Memory B cell (primary cell): ENCODE measurements around the gene SLC22A23.

Experiments used
- ATAC-seq: fragments of 150-1000 bp; cut with Tn5 transposase; 2 replicates; pipeline ENCODE4 v1.10.0; 2021; ENCODE audit warnings: low read depth, mild to moderate bottlenecking, moderate library complexity
- DNase-seq, 2 donors: peaks; one replicate each; pipeline ENCODE4 v3.0.0; 2022; ENCODE audit warnings: low spot score in 2 of 2
- H3K27ac Mint-ChIP-seq: one replicate; pipeline ENCODE4 v1.8.0; 2022; ENCODE audit warnings: mild to moderate bottlenecking, moderate library complexity, mixed read lengths
- H3K27me3 Mint-ChIP-seq: one replicate; pipeline ENCODE4 v1.8.0; 2022; ENCODE audit warnings: mixed read lengths
- H3K36me3 Mint-ChIP-seq: one replicate; pipeline ENCODE4 v1.8.0; 2022; ENCODE audit warnings: mild to moderate bottlenecking, mixed read lengths
- H3K4me1 Mint-ChIP-seq: one replicate; pipeline ENCODE4 v1.8.0; 2022; ENCODE audit warnings: mixed read lengths
- H3K4me3 Mint-ChIP-seq: one replicate; pipeline ENCODE4 v1.8.0; 2022; ENCODE audit warnings: mild to moderate bottlenecking, moderate library complexity, mixed read lengths
- H3K9me3 Mint-ChIP-seq: one replicate; pipeline ENCODE4 v1.8.0; 2022; ENCODE audit warnings: mixed read lengths

Gene SLC22A23

DNA sequence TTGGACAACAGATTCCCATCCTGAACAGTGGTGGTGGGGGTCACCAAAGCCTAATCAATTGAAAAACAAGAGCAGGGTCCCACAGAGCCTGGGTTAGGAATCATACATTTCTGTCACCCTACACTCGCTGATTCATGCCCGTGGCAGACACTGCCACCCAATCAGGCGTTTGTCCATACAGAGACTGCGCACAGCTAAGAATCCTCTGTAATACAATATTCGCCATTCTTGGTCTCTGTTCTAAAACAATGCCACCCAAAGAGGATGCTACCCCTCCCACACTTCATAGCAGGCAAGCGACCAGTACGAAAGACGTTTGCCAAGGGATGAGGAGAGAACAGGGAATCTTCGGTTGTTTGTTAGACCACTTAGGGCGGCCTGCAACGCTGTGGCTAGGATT is 28.1 kb upstream of the SLC22A23 start:
- DNase-seq (no peak), ATAC-seq (no peak)
- no peak overlapping the region for H3K27ac Mint-ChIP-seq
- H3K4me1 Mint-ChIP-seq, result no peaks in the 10 kb centered on the region
- peaks cover 23% of the 10 kb centered on the region for H3K27me3 Mint-ChIP-seq
- peaks cover 5% of the 10 kb centered on the region for H3K36me3 Mint-ChIP-seq
- H3K4me3 Mint-ChIP-seq, result no peak overlapping the region
- peaks cover 11% of the 10 kb centered on the region for H3K9me3 Mint-ChIP-seq

GRCh38 chr6:3484192-3484591 is 27.3 kb upstream of the SLC22A23 start:
- DNase-seq, result no peak
- Mint-ChIP-seq H3K36me3 (peaks cover 7% of the 10 kb centered on the region), H3K27ac (no peak overlapping the region), H3K27me3 (peaks cover 25% of the 10 kb centered on the region), H3K4me3 (no peak overlapping the region), H3K4me1 (no peaks in the 10 kb centered on the region), H3K9me3 (peaks cover 14% of the 10 kb centered on the region)
- no peak for ATAC-seq

- H3K36me3 Mint-ChIP-seq, result peaks cover 7% of the 10 kb centered on the region
- no peaks in the 10 kb centered on the region for H3K4me1 Mint-ChIP-seq
- ATAC-seq (no peak), DNase-seq (no peak)
- peaks cover 12% of the 10 kb centered on the region for H3K9me3 Mint-ChIP-seq
- no peak overlapping the region for H3K27ac Mint-ChIP-seq
- no peak overlapping the region for H3K4me3 Mint-ChIP-seq
- peaks cover 23% of the 10 kb centered on the region for H3K27me3 Mint-ChIP-seq
Observed at GRCh38 chr6:3483675-3484074, 26.8 kb upstream of the SLC22A23 start.

DNA sequence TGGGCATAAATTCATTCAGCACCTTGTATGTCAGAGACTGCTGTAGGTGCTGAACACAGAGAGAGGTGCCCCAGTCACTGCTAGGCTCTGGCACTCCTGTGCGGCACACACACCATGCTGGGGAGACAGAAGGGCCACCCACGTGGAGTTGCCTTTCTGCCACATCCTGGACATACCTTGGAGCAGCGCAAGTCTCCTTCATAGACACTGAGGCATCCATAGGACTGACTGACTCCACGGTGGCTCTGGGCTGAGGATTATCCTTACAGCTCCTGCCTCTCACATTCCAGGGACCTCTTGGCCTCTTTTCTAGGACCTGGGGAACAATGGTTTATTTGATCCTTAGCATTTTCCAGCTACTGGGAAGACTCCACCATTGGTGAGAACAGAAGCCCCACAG is 26.0 kb upstream of the SLC22A23 start:
- ATAC-seq, result no peak
- H3K36me3 Mint-ChIP-seq, result peaks cover 7% of the 10 kb centered on the region

GRCh38 chr6:3481640-3482039 is 24.8 kb upstream of the SLC22A23 start:
- no peak for ATAC-seq
- H3K4me3 Mint-ChIP-seq, result no peak overlapping the region

More for the DNA sequence above, 26.0 kb upstream of the SLC22A23 start:
- no peak for DNase-seq
- H3K27me3 Mint-ChIP-seq, result peaks cover 24% of the 10 kb centered on the region
- no peak overlapping the region for H3K4me3 Mint-ChIP-seq
- H3K9me3 Mint-ChIP-seq, result peaks cover 12% of the 10 kb centered on the region
- H3K27ac Mint-ChIP-seq, result no peak overlapping the region
- H3K4me1 Mint-ChIP-seq, result no peaks in the 10 kb centered on the region

GRCh38 chr6:3480009-3480408 is 23.2 kb upstream of the SLC22A23 start:
- Mint-ChIP-seq H3K4me3 (no peak overlapping the region), H3K9me3 (peaks cover 12% of the 10 kb centered on the region), H3K4me1 (no peaks in the 10 kb centered on the region), H3K27ac (no peak overlapping the region), H3K36me3 (peaks cover 7% of the 10 kb centered on the region), H3K27me3 (peaks cover 17% of the 10 kb centered on the region)
- DNase-seq (no peak), ATAC-seq (no peak)

More at GRCh38 chr6:3481640-3482039, 24.8 kb upstream of the SLC22A23 start:
- DNase-seq, result no peak
- Mint-ChIP-seq H3K27me3 (peaks cover 20% of the 10 kb centered on the region), H3K27ac (no peak overlapping the region), H3K36me3 (peaks cover 7% of the 10 kb centered on the region), H3K4me1 (no peaks in the 10 kb centered on the region), H3K9me3 (peaks cover 12% of the 10 kb centered on the region)

- Mint-ChIP-seq H3K9me3 (no peaks in the 10 kb centered on the region), H3K4me3 (no peak overlapping the region), H3K4me1 (no peaks in the 10 kb centered on the region), H3K27ac (no peak overlapping the region), H3K36me3 (no peaks in the 10 kb centered on the region), H3K27me3 (peaks cover 6% of the 10 kb centered on the region)
- ATAC-seq (no peak), DNase-seq (no peak)
Observed at GRCh38 chr6:3473773-3474172, 16.9 kb upstream of the SLC22A23 start.

DNA sequence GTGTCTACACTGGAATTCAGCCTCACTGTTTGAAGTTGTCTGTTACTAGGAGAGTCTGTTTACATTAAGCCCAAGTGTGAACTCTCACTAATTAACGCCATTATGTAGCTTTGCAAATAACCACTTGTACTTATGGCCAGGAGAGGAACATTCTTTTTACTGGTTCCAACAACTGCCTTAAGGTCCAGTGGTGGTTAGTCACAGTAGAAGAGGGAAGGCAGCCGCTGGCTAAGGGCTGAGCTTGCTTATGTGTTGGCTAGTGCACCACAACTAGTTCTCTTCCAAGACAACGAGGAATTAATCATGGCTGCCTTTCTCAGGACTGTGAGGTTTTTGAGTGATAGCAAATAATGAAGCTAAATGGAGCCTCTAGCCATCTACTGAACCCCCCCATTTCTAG is 14.9 kb upstream of the SLC22A23 start:
- Mint-ChIP-seq H3K27me3 (peaks cover 5% of the 10 kb centered on the region), H3K9me3 (no peaks in the 10 kb centered on the region), H3K36me3 (no peaks in the 10 kb centered on the region), H3K4me1 (no peaks in the 10 kb centered on the region), H3K4me3 (no peak overlapping the region), H3K27ac (no peak overlapping the region)
- no peak for DNase-seq
- ATAC-seq, result no peak

DNA sequence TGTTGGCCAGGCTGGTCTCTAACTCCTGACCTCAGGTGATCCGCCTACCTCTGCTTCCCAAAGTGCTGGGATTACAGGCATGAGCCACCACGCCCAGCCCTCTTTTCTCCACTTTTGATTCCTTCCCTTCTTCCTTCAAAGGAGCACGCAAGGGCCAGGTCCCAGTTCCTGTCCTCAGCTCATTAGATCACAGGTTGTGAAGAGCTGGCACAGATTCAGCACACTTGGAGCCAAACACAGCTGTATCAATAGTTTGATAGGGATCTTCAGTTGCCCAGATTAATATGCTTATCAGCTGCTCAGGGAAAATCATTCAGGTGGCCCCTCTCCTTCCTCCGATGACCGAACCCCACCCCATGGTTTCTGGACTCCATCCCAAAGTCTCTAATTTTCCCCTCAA is 14.4 kb upstream of the SLC22A23 start:
- no peaks in the 10 kb centered on the region for H3K36me3 Mint-ChIP-seq
- no peak overlapping the region for H3K27ac Mint-ChIP-seq
- no peaks in the 10 kb centered on the region for H3K9me3 Mint-ChIP-seq
- ATAC-seq (no peak), DNase-seq (no peak)
- no peak overlapping the region for H3K4me3 Mint-ChIP-seq
- peaks cover 5% of the 10 kb centered on the region for H3K27me3 Mint-ChIP-seq
- H3K4me1 Mint-ChIP-seq, result no peaks in the 10 kb centered on the region

GRCh38 chr6:3468585-3468984 is 11.7 kb upstream of the SLC22A23 start:
- no peak for DNase-seq
- ATAC-seq, result no peak

GRCh38 chr6:3467996-3468395 is 11.1 kb upstream of the SLC22A23 start:
- Mint-ChIP-seq H3K27me3 (peaks cover 9% of the 10 kb centered on the region), H3K27ac (no peak overlapping the region), H3K4me1 (no peaks in the 10 kb centered on the region), H3K36me3 (no peaks in the 10 kb centered on the region), H3K9me3 (no peaks in the 10 kb centered on the region), H3K4me3 (no peak overlapping the region)
- no peak for DNase-seq
- ATAC-seq, result no peak

More at GRCh38 chr6:3468585-3468984, 11.7 kb upstream of the SLC22A23 start:
- Mint-ChIP-seq H3K36me3 (no peaks in the 10 kb centered on the region), H3K27me3 (peaks cover 6% of the 10 kb centered on the region), H3K4me1 (no peaks in the 10 kb centered on the region), H3K9me3 (no peaks in the 10 kb centered on the region), H3K27ac (no peak overlapping the region), H3K4me3 (no peak overlapping the region)

- no peaks in the 10 kb centered on the region for H3K9me3 Mint-ChIP-seq
Observed at GRCh38 chr6:3466488-3467219, 9.8 kb upstream of the SLC22A23 start.

DNA sequence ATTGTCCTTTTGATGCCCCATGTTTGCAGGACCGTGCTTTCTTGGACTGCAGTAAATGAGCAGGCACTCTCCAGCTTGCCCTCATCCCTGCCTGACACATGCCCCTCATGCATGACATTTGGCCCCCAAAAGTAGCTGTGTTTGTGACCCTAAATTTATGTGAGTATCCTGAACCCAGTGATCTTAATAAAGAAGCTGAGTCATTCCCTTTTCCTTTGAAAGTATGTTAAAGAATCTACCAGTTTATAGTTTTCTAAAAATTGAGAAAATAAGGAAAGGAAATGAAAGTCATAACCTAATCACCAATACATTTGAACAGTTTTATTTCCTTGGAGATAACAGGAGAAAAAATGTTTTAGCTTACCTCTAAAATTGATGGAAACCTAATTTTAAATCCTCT is 3.4 kb upstream of the SLC22A23 start:
- Mint-ChIP-seq H3K27ac (no peak overlapping the region), H3K36me3 (no peaks in the 10 kb centered on the region), H3K4me3 (no peak overlapping the region), H3K9me3 (no peaks in the 10 kb centered on the region), H3K4me1 (peaks cover 5% of the 10 kb centered on the region), H3K27me3 (peaks cover 9% of the 10 kb centered on the region)
- DNase-seq, result no peak
- ATAC-seq, result no peak

More at GRCh38 chr6:3466488-3467219, 9.8 kb upstream of the SLC22A23 start:
- H3K4me1 Mint-ChIP-seq, result no peaks in the 10 kb centered on the region
- no peak overlapping the region for H3K27ac Mint-ChIP-seq
- H3K27me3 Mint-ChIP-seq, result peaks cover 9% of the 10 kb centered on the region
- no peak overlapping the region for H3K4me3 Mint-ChIP-seq
- ATAC-seq (no peak), DNase-seq (no peak)
- no peaks in the 10 kb centered on the region for H3K36me3 Mint-ChIP-seq

DNA sequence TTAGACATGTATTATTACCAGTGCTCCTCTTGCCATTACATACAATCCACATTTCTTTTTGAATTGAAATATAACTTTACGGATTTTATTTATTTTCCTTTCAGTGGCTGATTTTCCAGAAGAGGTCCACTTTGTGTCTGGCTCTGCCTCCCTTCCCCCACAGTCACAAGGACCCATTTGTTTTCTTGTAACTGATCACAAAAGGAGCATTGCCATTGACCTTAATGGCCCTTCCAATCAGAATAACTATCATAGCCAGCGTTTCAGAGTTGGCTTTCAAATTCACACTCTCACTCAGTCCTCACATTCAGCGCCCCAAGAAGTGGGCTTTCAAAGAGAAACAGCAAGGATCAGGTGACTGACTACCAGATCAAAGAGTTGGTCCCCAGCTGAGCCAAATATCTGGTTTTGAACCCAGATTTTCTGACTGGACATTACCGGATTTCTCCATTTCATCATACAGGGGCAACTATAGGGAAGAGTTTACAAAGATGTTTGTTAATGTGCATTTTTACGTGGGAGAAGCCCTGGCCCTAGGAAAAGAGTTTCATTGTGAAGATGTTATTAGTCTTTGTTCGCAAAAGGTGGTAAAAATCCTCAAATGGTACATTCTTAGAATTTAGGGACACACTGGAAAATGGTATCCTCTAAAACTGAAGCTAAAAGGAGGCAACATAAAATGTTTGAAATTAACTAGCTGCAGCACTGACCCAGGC is 2.0 kb upstream of the SLC22A23 start:
- Mint-ChIP-seq H3K4me1 (peaks cover 5% of the 10 kb centered on the region), H3K4me3 (no peak overlapping the region), H3K9me3 (no peaks in the 10 kb centered on the region), H3K36me3 (no peaks in the 10 kb centered on the region), H3K27ac (no peak overlapping the region), H3K27me3 (peaks cover 9% of the 10 kb centered on the region)
- ATAC-seq (no peak), DNase-seq (no peak)
